IPS DF 6.9 (cell line): Measurements from ENCODE around the gene AQP9.
"Not testable (repeated sequence)": the region's sequence is repeated elsewhere in the genome, so short reads cannot be mapped to it uniquely, and the experiment has no call there.

Experiments
- DNase-seq: peaks from one replicate; pipeline ENCODE4 v3.0.0-alpha.2; 2013; ENCODE audit warnings: low read depth, low spot score
- H3K27ac ChIP-seq: one replicate; pipeline ENCODE4 v1.5.1; 2013; ENCODE audit warnings: low read length, control low read depth
- H3K27me3 ChIP-seq: 2 replicates; pipeline ENCODE4 v1.6.1; 2013; ENCODE audit warnings: mild to moderate bottlenecking, low read length; ENCODE audit not compliant: control insufficient read depth, insufficient read depth
- H3K36me3 ChIP-seq: 2 replicates; pipeline ENCODE4 v1.6.1; 2013; ENCODE audit warnings: low read length; ENCODE audit not compliant: control insufficient read depth, insufficient read depth
- H3K4me1 ChIP-seq: 2 replicates; pipeline ENCODE4 v1.6.1; 2013; ENCODE audit warnings: low read length; ENCODE audit not compliant: control insufficient read depth, insufficient read depth
- H3K4me3 ChIP-seq: 2 replicates; pipeline ENCODE4 v1.5.1; 2013; ENCODE audit warnings: mild to moderate bottlenecking, low read length
- H3K9me3 ChIP-seq: 2 replicates; pipeline ENCODE4 v1.6.1; 2013; ENCODE audit warnings: low read length, inconsistent platforms; ENCODE audit not compliant: control insufficient read depth, insufficient read depth
- WGBS: extraction: QIAGEN DNeasy Blood & Tissue Kit; methylation state at CpG from one replicate; pipeline ENCODE4 v1.1.7; 2013; ENCODE audit warnings: mixed read lengths, missing lambda C conversion rate; ENCODE audit not compliant: insufficient read length, insufficient coverage; 5-methylcytosine and 5-hydroxymethylcytosine counted together

AQP9 gene, protein sequence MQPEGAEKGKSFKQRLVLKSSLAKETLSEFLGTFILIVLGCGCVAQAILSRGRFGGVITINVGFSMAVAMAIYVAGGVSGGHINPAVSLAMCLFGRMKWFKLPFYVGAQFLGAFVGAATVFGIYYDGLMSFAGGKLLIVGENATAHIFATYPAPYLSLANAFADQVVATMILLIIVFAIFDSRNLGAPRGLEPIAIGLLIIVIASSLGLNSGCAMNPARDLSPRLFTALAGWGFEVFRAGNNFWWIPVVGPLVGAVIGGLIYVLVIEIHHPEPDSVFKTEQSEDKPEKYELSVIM

DNA sequence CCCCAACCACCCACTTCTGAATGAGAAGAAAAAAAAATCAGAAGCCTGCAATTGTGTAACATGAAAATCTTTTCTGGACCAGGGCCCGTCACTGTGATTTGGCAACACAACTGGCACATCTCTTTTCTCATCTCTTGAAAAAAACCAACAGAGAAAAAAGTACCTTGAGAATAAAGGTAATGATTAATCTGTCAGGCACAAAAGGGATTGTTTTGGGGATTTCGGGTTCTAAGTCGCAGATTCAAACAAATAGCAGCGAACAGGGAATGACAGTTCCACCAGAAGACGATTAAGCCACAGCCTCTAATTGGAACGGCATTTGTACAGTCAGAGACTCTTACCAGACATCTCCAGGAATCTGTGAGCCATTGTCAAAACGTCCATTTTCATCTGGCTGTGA is at the start of gene AQP9:
Gene AQP9, plus strand, starts transcription at position 276 of the 400 bp plus-strand sequence. CDS start 185 bp downstream, outside the sequence.
- no peaks in the 10 kb centered on the region for H3K36me3 ChIP-seq
- H3K27me3 ChIP-seq: no peaks in the 10 kb centered on the region
- no peak for DNase-seq
- no CpG with 5 or more reads among the region's 7 CpGs for WGBS
- no peak within 1 kb of the TSS for H3K27ac ChIP-seq
- no peak within 1 kb of the TSS for H3K4me3 ChIP-seq
- no peaks in the 10 kb centered on the region for H3K9me3 ChIP-seq
- no peaks in the 10 kb centered on the region for H3K4me1 ChIP-seq

DNA sequence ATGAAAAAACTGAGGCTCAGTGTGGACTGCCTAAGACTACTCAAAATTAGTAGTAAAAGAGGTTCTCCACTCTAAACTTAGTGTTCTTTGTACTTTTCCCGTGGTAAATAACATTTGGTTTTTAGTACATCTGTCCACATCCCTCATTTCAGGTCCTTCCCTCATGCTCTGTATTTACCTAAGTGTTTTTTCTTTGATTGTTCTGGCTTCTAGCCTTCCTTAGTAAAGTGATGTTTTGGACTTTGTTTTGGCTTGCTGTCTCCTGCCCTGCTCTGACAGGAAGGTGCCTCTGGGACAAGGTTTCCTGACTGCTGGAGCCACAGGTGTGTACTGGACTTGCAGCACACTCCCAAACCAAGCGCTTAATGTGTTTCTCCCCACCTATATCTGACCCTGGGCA is 42.8 kb upstream of the AQP9 start:
- Histone ChIP-seq H3K27me3 (no peaks in the 10 kb centered on the region), H3K4me1 (no peaks in the 10 kb centered on the region), H3K9me3 (no peaks in the 10 kb centered on the region), H3K36me3 (no peaks in the 10 kb centered on the region), H3K4me3 (no peak overlapping the region), H3K27ac (no peak overlapping the region)
- WGBS: no CpG with 5 or more reads among the region's 2 CpGs
- no peak for DNase-seq

DNA sequence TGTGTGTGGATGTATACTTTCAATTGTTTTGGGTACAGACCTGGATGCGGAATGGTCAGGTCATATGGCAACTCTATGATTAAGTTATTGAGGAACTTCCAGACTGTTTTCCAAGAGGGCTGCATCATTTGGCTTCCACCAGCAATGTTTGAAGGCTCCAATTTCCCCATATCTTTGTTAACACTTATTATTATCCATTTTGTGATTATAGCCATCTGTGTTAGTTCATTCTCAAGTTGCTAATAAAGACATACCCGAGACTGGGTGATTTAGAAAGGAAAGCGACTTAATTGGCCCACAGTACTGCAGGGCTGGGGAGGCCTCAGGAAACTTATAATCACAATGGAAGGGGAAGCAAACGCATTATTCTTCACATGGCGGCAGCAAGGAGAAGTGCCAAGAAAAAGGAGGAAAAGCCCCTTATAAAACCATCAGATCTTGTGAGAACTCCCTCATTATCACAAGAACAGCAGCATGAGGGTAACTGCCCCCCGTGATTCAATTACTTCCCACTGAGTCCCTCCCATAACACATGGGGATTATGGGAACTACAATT is 41.6 kb upstream of the AQP9 start:
- DNase-seq: no peak
- no peak overlapping the region for H3K27ac ChIP-seq
- WGBS: no CpG with 5 or more reads among the region's 6 CpGs

DNA sequence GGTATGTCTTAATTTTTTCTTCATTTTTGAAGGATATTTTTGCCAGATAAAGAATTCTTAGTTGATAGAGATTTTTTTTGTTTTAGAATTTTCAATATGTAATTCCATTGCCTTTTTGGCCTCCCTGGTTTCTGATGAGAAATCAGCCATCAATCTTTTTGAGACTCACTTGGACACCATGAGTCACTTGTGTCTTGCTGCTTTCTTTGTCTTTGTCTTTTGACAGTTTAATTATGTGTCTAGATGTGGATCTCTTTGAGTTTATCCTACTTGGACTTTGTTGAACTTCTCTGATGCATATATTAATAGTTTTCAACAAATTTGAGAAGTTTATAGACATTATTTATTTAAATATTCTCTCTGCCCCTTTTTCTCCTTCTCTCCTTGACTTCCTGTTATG is 34.7 kb upstream of the AQP9 start:
- no peak overlapping the region for H3K27ac ChIP-seq
- no peaks in the 10 kb centered on the region for H3K36me3 ChIP-seq
- H3K27me3 ChIP-seq: no peaks in the 10 kb centered on the region
- DNase-seq: no peak
- H3K4me3 ChIP-seq: no peak overlapping the region
- H3K4me1 ChIP-seq: no peaks in the 10 kb centered on the region
- H3K9me3 ChIP-seq: no peaks in the 10 kb centered on the region

More for the DNA sequence above, 41.6 kb upstream of the AQP9 start:
- H3K27me3 ChIP-seq: no peaks in the 10 kb centered on the region
- H3K36me3 ChIP-seq: no peaks in the 10 kb centered on the region
- no peaks in the 10 kb centered on the region for H3K4me1 ChIP-seq
- no peak overlapping the region for H3K4me3 ChIP-seq
- no peaks in the 10 kb centered on the region for H3K9me3 ChIP-seq

DNA sequence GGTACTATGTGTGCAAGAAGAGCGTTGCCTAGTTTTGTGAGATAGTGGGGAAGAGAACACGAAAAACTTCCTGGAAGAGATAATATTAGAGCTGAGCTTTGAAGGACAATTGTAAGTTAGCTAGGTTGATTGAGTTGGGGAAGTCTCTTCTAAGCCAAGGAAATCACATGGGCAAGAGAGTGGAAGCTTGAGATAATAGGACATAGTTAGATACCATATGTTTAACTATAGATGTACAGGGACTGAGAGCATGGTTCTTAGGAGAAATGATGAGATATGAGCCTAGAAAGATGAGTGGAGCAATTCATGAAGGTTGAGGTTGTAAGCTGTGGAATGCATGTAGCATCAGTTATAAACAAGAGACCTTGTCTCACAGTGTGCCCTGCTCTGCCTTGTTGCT is 30.1 kb upstream of the AQP9 start:
- no CpG with 5 or more reads among the region's 2 CpGs for WGBS
- no peaks in the 10 kb centered on the region for H3K36me3 ChIP-seq
- DNase-seq: no peak
- no peak overlapping the region for H3K27ac ChIP-seq
- no peaks in the 10 kb centered on the region for H3K9me3 ChIP-seq
- no peaks in the 10 kb centered on the region for H3K4me1 ChIP-seq
- no peaks in the 10 kb centered on the region for H3K27me3 ChIP-seq
- H3K4me3 ChIP-seq: no peak overlapping the region

DNA sequence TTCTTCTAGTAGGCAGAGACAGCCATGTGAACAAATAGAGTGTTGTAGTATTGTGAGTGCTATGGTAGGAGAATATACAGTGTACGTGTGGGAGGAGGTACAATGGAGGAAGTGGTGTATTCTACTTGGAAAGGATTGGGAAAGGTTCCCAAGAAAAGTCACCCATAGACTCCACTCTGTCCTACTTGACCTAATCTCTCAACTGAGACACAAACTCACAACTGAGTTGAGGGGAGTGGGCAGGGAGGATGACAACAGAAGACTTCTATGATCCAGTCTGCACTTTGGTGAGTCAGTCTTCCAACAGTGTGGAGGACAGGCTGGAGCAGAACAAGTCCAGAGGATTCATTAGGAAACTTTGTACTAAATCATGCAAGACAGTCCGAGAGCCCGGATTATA is 28.8 kb upstream of the AQP9 start:
- H3K4me3 ChIP-seq: no peak overlapping the region
- DNase-seq: no peak

DNA sequence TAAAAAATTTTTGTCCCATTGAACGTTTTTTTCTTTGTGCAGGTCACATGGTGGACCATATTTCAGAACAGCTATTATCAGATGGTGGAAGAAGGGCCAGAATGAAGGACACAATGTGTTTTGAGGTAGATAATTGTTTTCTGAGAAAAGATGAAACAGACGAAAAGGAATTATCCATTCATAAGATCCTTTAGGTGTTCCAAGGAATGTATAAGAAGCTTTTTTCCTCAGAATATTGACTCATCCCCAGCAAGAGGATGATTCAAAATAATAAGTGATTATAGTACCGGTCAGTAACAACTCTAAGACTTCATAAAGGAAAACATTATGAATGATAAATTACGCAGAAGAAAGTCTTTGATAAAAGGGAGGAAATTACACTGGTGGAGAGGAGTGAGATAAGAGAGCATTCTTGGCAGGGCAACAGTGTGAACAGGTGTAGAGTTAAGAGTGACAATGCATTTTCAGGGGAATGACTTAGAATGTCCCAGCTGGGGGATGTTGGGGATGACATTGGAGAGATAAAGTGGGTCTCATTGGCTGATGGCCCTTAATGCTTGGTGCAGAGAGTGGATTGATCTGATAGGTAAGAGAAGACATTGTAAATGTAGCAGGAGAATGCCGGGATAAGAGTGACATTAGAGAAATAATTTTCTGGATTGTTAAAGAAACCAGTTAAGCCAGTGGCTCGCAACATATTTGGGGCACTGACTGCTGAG is 27.0 kb upstream of the AQP9 start:
- no peak overlapping the region for H3K4me3 ChIP-seq
- H3K36me3 ChIP-seq: no peaks in the 10 kb centered on the region
- no peaks in the 10 kb centered on the region for H3K4me1 ChIP-seq
- DNase-seq: no peak
- WGBS: no CpG with 5 or more reads among the region's 6 CpGs
- no peaks in the 10 kb centered on the region for H3K27me3 ChIP-seq
- H3K27ac ChIP-seq: no peak overlapping the region
- no peaks in the 10 kb centered on the region for H3K9me3 ChIP-seq

More for the DNA sequence above, 28.8 kb upstream of the AQP9 start:
- no peaks in the 10 kb centered on the region for H3K36me3 ChIP-seq
- H3K4me1 ChIP-seq: no peaks in the 10 kb centered on the region
- WGBS: no CpG with 5 or more reads among the region's 3 CpGs
- no peak overlapping the region for H3K27ac ChIP-seq
- no peaks in the 10 kb centered on the region for H3K27me3 ChIP-seq
- H3K9me3 ChIP-seq: no peaks in the 10 kb centered on the region

DNA sequence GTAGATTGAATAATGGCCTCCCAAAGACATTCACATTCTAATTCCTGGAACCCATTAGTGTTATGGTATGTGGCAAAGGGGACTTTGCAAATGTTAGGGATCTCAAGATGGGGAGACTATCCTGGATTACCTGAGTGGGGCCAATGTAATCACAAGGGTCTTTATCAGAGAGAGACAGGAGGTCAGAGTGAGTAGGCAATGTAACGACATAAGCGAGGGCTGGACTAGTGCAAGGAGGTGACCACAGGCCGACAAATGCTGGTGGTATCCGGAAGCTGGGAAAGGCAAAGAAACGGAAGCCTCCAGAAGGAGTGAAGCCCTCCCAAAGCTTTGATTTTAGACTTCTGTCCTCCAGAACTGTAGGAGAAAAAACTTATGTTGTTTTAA is 26.5 kb upstream of the AQP9 start:
- H3K27me3 ChIP-seq: no peaks in the 10 kb centered on the region
- no peaks in the 10 kb centered on the region for H3K36me3 ChIP-seq
- H3K27ac ChIP-seq: no peak overlapping the region
- no CpG with 5 or more reads among the region's 5 CpGs for WGBS
- no peaks in the 10 kb centered on the region for H3K4me1 ChIP-seq
- DNase-seq: no peak
- H3K9me3 ChIP-seq: no peaks in the 10 kb centered on the region
- no peak overlapping the region for H3K4me3 ChIP-seq

DNA sequence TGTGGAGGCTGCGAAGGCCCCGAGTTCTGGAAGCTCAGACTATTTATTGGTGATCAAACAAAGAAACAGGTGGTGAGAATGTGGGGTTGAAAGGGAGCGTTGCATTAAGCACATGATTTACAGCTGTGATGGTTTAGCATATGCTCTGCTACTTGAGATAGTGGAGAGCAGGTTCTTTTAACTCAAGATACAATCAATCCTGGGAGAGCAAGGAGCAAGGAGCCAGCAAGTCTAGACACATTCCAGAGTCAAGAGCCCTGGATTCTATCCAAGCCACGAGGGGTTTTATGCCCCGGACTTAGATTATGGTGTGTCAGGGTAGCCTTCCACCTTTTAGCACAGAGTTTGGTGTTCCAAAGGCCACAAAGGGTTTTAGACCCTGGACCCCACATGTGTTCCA is 24.8 kb upstream of the AQP9 start:
- no CpG with 5 or more reads among the region's 5 CpGs for WGBS
- not testable (repeated sequence) for DNase-seq

DNA sequence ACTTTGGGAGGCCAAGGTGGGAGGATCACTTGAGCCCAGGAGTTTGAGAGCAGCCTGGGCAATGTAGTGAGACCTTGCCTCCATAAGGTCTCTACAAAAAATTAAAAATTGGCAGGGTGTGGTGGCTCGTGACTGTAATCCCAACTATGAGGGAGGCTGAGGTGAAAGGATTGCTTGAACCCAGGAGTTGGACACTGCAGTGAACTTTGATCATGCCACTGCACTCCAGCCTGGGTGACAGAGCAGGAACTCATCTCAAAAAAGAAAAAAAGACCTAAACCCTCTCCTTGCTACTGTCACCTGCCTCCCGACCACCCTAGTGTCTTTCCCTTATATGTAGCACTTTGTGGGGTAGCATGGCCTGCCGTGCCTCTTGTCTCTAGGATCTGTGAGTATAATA is 23.8 kb upstream of the AQP9 start:
- H3K9me3 ChIP-seq: no peaks in the 10 kb centered on the region
- H3K36me3 ChIP-seq: no peaks in the 10 kb centered on the region
- H3K4me3 ChIP-seq: no peak overlapping the region
- H3K27ac ChIP-seq: no peak overlapping the region
- DNase-seq: no peak
- no peaks in the 10 kb centered on the region for H3K4me1 ChIP-seq
- H3K27me3 ChIP-seq: no peaks in the 10 kb centered on the region
- no CpG with 5 or more reads among the region's 3 CpGs for WGBS

More for the DNA sequence above, 24.8 kb upstream of the AQP9 start:
- H3K27me3 ChIP-seq, H3K4me3 ChIP-seq, H3K27ac ChIP-seq, H3K36me3 ChIP-seq, H3K9me3 ChIP-seq, H3K4me1 ChIP-seq: not testable (repeated sequence)

DNA sequence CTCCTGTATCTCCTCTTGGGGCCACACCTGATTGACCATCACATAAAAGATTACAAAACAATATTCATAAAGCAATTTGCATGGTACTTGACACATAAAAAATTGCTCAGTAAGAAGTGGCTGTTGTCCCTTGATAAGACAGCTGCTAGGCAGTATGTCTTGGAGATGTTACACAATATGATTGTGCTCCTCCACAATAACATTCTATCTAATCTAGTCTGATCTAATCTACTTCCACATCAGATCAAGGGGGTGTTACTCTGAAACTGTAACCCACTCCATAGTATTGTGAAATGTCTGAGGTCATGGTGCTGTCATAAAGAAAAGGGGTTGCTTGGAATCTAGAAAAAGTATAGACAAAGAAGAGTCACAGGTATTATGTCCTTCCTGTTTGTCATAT is 23.4 kb upstream of the AQP9 start:
- no peaks in the 10 kb centered on the region for H3K27me3 ChIP-seq
- H3K4me1 ChIP-seq: no peaks in the 10 kb centered on the region
- H3K4me3 ChIP-seq: no peak overlapping the region
- H3K9me3 ChIP-seq: no peaks in the 10 kb centered on the region
- no peak for DNase-seq
- H3K27ac ChIP-seq: no peak overlapping the region
- no peaks in the 10 kb centered on the region for H3K36me3 ChIP-seq
